ENCODE data around the gene PLA2G4A. TPM values are rescaled to one million over a fixed set of nuclear protein-coding genes. Genes with fewer than 3 reads are reported as not detected.

Gene PLA2G4A
- total RNA-seq, 2 donors from 2014 or later, result 4.7 to 11.2 TPM

DNA sequence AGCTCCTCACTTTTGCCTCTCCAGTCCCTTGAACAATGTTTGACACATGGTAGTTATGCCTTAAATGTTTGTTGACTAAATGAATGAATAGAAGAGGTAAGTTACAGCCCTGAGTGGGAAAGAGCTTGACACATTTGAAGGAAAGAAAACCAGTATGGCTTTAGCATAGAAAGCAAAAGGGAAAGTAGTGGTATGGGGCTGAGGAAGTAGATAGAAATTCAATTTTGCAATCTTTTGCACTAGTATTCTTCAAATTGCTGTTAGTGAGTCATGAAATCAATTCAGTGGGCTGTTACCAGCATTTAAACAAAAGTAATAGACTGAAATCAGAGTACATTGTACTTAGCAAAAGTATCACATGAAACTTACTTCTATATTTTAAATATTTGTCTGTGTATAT, 21.1 kb downstream of the PLA2G4A start:
- DNase-seq, result no peak
- H3K4me1 ChIP-seq, result peaks cover 8% of the 10 kb centered on the region
- H3K36me3 ChIP-seq (replicated peaks in 1 of 2; ENCODE audit: insufficient read depth in 1 of 2, low read depth in 2 of 2), result no peaks in the 10 kb centered on the region
- no peak for TF ChIP-seq POLR2A (IDR thresholded peaks at IDR 0.05)
- TF ChIP-seq, protein P1, sequence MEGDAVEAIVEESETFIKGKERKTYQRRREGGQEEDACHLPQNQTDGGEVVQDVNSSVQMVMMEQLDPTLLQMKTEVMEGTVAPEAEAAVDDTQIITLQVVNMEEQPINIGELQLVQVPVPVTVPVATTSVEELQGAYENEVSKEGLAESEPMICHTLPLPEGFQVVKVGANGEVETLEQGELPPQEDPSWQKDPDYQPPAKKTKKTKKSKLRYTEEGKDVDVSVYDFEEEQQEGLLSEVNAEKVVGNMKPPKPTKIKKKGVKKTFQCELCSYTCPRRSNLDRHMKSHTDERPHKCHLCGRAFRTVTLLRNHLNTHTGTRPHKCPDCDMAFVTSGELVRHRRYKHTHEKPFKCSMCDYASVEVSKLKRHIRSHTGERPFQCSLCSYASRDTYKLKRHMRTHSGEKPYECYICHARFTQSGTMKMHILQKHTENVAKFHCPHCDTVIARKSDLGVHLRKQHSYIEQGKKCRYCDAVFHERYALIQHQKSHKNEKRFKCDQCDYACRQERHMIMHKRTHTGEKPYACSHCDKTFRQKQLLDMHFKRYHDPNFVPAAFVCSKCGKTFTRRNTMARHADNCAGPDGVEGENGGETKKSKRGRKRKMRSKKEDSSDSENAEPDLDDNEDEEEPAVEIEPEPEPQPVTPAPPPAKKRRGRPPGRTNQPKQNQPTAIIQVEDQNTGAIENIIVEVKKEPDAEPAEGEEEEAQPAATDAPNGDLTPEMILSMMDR (IDR thresholded peaks at IDR 0.05), result no peak
- ATAC-seq, result no peak
- H3K27me3 ChIP-seq, result no peaks in the 10 kb centered on the region
- no peaks in the 10 kb centered on the region for H3K9me3 ChIP-seq
- peak overlapping the region in 1 of 4 donors; percentile 59 for H3K27ac ChIP-seq
- no peak overlapping the region for H3K4me3 ChIP-seq
- intact Hi-C loops (cut with DNase I), result no loop called here

DNA sequence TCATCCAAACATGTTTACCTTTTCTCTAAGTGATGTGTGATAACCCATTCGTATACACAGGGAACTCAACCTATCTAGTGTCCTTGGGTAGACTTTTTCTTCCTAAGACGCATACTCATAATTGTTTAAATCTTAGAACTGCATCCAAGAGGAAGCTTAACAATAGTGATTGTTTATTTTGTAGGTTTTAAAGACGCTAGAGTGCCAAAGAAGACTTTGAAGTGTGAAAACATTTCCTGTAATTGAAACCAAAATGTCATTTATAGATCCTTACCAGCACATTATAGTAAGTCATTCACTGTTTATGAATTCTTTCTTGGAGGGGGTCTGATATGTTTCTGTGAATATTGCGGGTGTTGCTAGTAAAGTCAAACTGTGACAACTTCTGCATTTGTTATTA, 25.4 kb downstream of the PLA2G4A start:
- DNase-seq (no peak), ATAC-seq (no peak)
- TF ChIP-seq, protein P1 (IDR thresholded peaks at IDR 0.05), result no peak
- TF ChIP-seq POLR2A (IDR thresholded peaks at IDR 0.05), result no peak
- H3K9me3 ChIP-seq, result no peaks in the 10 kb centered on the region
- H3K36me3 ChIP-seq (replicated peaks in 1 of 2; ENCODE audit: insufficient read depth in 1 of 2, low read depth in 2 of 2), result no peaks in the 10 kb centered on the region
- 40 to 47% methylated on average over 4 of the region's 4 CpGs for WGBS, 2 donors
- H3K27ac ChIP-seq, result no peak overlapping the region
- no peaks in the 10 kb centered on the region for H3K27me3 ChIP-seq
- intact Hi-C loops (cut with DNase I), result no loop called here
- H3K4me1 ChIP-seq, result peaks cover 4% of the 10 kb centered on the region
- no peak overlapping the region for H3K4me3 ChIP-seq

DNA sequence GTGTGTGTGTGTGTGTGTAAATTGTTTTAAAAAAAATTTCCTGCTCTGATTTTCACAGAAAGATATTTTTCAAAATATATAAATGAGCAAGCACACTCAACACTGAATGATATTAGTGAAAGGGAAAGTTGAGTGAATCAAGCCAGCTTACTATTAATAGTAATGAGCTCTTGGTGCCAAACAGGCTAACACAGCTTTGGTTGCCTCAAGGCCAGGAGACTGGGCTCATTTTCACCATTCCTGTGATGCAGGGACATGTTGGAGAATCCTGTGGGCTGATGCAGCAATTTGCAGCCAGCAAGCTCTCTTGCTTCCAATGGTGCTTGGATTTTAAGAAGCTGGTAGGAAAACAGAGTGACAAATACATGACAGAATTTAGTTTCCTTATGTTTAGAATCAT, 30.2 kb downstream of the PLA2G4A start:
- no peak for TF ChIP-seq POLR2A (IDR thresholded peaks at IDR 0.05)
- TF ChIP-seq, protein P1 (IDR thresholded peaks at IDR 0.05), result no peak
- intact Hi-C loops (cut with DNase I), result no loop called here
- H3K9me3 ChIP-seq, result no peaks in the 10 kb centered on the region
- ATAC-seq (no peak), DNase-seq (no peak)
- no peaks in the 10 kb centered on the region for H3K27me3 ChIP-seq
- H3K4me3 ChIP-seq, result no peak overlapping the region
- no peaks in the 10 kb centered on the region for H3K36me3 ChIP-seq (replicated peaks in 1 of 2; ENCODE audit: insufficient read depth in 1 of 2, low read depth in 2 of 2)
- peaks cover 4% of the 10 kb centered on the region for H3K4me1 ChIP-seq
- H3K27ac ChIP-seq, result no peak overlapping the region

DNA sequence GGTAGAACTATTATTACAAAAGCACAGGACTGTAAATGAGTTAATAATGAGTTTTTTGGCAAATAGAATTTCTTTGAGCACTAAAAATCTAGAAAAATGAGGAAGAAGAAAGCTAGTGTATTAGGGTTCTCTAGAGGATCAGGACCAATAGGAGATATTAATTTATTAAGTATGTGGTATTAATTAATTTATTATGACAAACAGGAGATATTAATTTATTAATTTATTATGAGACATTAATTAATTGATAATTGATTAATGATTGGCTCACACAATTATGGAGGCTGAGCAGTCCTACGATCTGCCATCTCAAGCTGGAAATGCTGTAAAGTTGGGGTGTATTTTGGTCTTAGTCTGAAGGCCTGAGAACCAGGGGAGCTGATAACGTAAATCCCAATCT, 31.2 kb downstream of the PLA2G4A start:
- intact Hi-C loops (cut with DNase I), result no loop called here
- no peak for TF ChIP-seq POLR2A (IDR thresholded peaks at IDR 0.05)
- TF ChIP-seq, protein P1 (IDR thresholded peaks at IDR 0.05), result no peak
- no peak for ATAC-seq
- no peaks in the 10 kb centered on the region for H3K9me3 ChIP-seq
- H3K4me1 ChIP-seq, result peaks cover 4% of the 10 kb centered on the region
- H3K27ac ChIP-seq, result no peak overlapping the region
- H3K36me3 ChIP-seq (replicated peaks in 1 of 2; ENCODE audit: insufficient read depth in 1 of 2, low read depth in 2 of 2), result no peaks in the 10 kb centered on the region
- DNase-seq, result no peak
- H3K4me3 ChIP-seq, result no peak overlapping the region
- no peaks in the 10 kb centered on the region for H3K27me3 ChIP-seq
- 60 to 63% methylated on average over 2 of the region's 2 CpGs for WGBS, 2 donors

DNA sequence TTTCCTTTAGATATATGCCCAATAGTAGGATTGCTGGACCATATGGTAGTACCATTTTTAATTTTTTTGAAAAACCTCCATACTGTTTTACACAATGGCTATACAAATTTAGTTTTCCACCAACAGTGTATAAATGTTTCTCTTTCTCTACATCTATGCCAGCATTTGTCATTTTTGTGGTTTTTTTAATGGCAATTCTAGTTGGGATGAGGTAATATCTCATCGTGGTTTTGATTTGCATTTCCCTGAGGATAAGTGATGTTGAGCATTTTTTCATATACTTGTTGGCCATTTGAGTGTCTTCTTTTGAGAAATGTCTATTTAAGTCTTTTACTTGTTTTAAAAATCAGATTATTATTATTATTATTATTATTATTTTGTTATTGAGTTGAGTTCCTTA, 35.5 kb downstream of the PLA2G4A start:
- TF ChIP-seq, protein P1 (IDR thresholded peaks at IDR 0.05), result no peak
- TF ChIP-seq POLR2A (IDR thresholded peaks at IDR 0.05), result no peak
- Histone ChIP-seq H3K9me3 (no peaks in the 10 kb centered on the region), H3K36me3 (replicated peaks in 1 of 2; ENCODE audit: insufficient read depth in 1 of 2, low read depth in 2 of 2) (no peaks in the 10 kb centered on the region), H3K27ac (no peak overlapping the region), H3K4me1 (peaks cover 3% of the 10 kb centered on the region), H3K27me3 (no peaks in the 10 kb centered on the region), H3K4me3 (no peak overlapping the region)
- DNase-seq, result no peak
- WGBS, 2 donors, result 71 to 79% methylated on average over 1 of the region's 1 CpG
- no peak for ATAC-seq
- intact Hi-C loops (cut with DNase I), result no loop called here
